ENCODE results near the gene ARRB1.
A peak's percentile ranks its signal among the peaks of the same experiment; 100 is the strongest.
"Not testable (repeated sequence)": the region's sequence is repeated elsewhere in the genome, so short reads cannot be mapped to it uniquely, and the experiment has no call there.

Gene ARRB1

GRCh38 chr11:75371949-75372876 is 20.8 kb upstream of the ARRB1 start:
- TF ChIP-seq, protein P1, sequence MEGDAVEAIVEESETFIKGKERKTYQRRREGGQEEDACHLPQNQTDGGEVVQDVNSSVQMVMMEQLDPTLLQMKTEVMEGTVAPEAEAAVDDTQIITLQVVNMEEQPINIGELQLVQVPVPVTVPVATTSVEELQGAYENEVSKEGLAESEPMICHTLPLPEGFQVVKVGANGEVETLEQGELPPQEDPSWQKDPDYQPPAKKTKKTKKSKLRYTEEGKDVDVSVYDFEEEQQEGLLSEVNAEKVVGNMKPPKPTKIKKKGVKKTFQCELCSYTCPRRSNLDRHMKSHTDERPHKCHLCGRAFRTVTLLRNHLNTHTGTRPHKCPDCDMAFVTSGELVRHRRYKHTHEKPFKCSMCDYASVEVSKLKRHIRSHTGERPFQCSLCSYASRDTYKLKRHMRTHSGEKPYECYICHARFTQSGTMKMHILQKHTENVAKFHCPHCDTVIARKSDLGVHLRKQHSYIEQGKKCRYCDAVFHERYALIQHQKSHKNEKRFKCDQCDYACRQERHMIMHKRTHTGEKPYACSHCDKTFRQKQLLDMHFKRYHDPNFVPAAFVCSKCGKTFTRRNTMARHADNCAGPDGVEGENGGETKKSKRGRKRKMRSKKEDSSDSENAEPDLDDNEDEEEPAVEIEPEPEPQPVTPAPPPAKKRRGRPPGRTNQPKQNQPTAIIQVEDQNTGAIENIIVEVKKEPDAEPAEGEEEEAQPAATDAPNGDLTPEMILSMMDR (conservative IDR thresholded peaks at IDR 0.05; ENCODE audit: control insufficient read depth, insufficient read depth, low read depth, low read length), result no peak
- peak; percentile 68 for DNase-seq (ENCODE audit: low read depth)
- H3K4me3 ChIP-seq (ENCODE audit: control insufficient read depth, low read depth, low read length), result no peak overlapping the region

GRCh38 chr11:75369560-75370255 is 18.2 kb upstream of the ARRB1 start:
- DNase-seq (ENCODE audit: low read depth), result no peak
- H3K4me3 ChIP-seq (ENCODE audit: control insufficient read depth, low read depth, low read length), result no peak overlapping the region
- TF ChIP-seq, protein P1 (conservative IDR thresholded peaks at IDR 0.05; ENCODE audit: control insufficient read depth, insufficient read depth, low read depth, low read length), result no peak

GRCh38 chr11:75366826-75367225 is 15.4 kb upstream of the ARRB1 start:
- not testable (repeated sequence) for H3K4me3 ChIP-seq (ENCODE audit: control insufficient read depth, low read depth, low read length); DNase-seq (ENCODE audit: low read depth)

DNA sequence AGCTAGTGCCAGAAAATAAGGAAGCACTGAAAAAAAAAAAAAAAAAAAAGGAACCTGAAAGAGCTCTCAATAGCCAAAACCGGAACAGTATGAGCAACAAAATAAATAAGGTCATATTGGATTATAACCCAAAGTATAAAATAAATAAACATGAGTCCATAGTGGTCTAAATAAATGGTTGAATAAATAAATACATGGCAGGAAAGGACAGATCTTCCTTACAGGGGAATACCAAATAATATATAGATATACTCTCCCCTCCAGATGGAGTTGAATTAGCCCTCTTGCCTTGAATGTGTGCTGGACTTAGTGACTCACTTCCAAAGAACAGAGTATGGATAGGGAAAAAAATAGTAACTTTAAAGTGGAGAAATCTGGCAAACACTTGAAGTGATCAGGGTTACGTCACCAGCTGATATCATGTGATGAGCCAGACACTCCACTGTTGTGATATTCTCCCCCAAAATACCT is 14.3 kb upstream of the ARRB1 start:
- DNase-seq (ENCODE audit: low read depth), result peak; percentile 86
- TF ChIP-seq, protein P1 (conservative IDR thresholded peaks at IDR 0.05; ENCODE audit: control insufficient read depth, insufficient read depth, low read depth, low read length), result no peak
- H3K4me3 ChIP-seq (ENCODE audit: control insufficient read depth, low read depth, low read length), result no peak overlapping the region

DNA sequence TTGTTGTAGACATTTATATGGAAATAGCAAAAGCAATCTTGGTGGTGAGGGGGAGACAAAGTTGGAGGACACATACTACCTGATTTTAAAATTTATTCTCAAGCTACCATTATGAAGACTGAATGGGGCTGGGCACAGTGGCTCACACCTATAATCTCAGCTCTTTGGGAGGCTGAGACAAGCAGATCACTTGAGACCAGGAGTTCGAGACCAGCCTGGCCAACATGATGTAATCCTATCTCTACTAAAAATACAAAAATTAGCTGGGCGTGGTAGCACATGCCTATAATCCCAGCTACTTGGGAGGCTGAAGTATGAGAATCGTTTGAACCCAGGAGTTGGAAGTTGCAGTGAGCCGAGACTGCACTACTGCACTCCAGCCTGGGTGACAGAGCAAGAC is 10.8 kb upstream of the ARRB1 start:
- H3K4me3 ChIP-seq (ENCODE audit: control insufficient read depth, low read depth, low read length); DNase-seq (ENCODE audit: low read depth): not testable (repeated sequence)

DNA sequence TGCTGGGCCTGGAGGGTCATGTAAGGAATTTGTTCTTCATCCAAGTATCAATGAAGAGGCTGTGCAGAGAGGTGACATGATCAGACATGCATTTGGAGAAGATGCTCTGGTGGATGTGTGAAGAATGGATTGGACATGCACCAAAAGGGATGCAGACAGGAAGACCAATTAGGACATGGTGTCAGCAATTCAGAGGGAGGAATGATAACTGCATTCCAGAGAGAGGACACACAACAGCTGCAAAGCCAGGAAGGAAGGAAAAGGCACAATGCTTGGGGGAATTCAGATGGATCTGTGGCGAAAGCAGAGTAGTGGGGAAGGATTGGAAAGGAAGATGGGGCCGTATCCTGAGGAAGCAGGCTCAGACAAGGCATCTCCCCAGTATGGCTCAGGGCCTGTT is 5.2 kb upstream of the ARRB1 start:
- no peak overlapping the region for H3K4me3 ChIP-seq (ENCODE audit: control insufficient read depth, low read depth, low read length)
- TF ChIP-seq, protein P1 (conservative IDR thresholded peaks at IDR 0.05; ENCODE audit: control insufficient read depth, insufficient read depth, low read depth, low read length), result no peak
- DNase-seq (ENCODE audit: low read depth), result no peak

- no peak for DNase-seq (ENCODE audit: low read depth)
- H3K4me3 ChIP-seq (ENCODE audit: control insufficient read depth, low read depth, low read length), result no peak overlapping the region
- TF ChIP-seq, protein P1 (conservative IDR thresholded peaks at IDR 0.05; ENCODE audit: control insufficient read depth, insufficient read depth, low read depth, low read length), result no peak
Observed at GRCh38 chr11:75355051-75355450, 3.6 kb upstream of the ARRB1 start.

Measured in fibroblast of mammary gland (primary cell).